Skeletal muscle tissue (tissue), 4 donors: ENCODE data around the gene TMEM114. TPM values are rescaled to one million over a fixed set of nuclear protein-coding genes. Genes with fewer than 3 reads are reported as not detected.

Experiments
- H3K27ac ChIP-seq: one replicate; pipeline ENCODE4 v1.7.0; 2013; ENCODE audit warnings: mild to moderate bottlenecking, low read depth, low read length, inconsistent platforms
- H3K27me3 ChIP-seq, 3 donors: one replicate each; pipeline ENCODE4 v1.7.0; 2013; ENCODE audit warnings: low read length in 3 of 3; ENCODE audit not compliant: control insufficient read depth in 3 of 3, insufficient read depth in 3 of 3
- H3K36me3 ChIP-seq, 3 donors: one replicate each; pipeline ENCODE4 v1.7.0; 2013; ENCODE audit warnings: low read length in 3 of 3; ENCODE audit not compliant: control insufficient read depth in 3 of 3, insufficient read depth in 3 of 3
- H3K4me1 ChIP-seq, 3 donors: one replicate each; pipeline ENCODE4 v1.7.0; 2013; ENCODE audit warnings: low read length in 3 of 3, mild to moderate bottlenecking in 3 of 3; ENCODE audit not compliant: control insufficient read depth in 3 of 3, insufficient read depth in 3 of 3
- H3K4me3 ChIP-seq, 3 donors: one replicate each; pipeline ENCODE4 v1.7.0; 2013; ENCODE audit warnings: low read length in 3 of 3
- H3K9ac ChIP-seq, 3 donors: one replicate each; pipeline ENCODE4 v1.7.0; 2013; ENCODE audit warnings: low read length in 3 of 3, mild to moderate bottlenecking in 3 of 3, moderate library complexity in 2 of 3, low read depth in 1 of 3
- H3K9me3 ChIP-seq, 3 donors: one replicate each; pipeline ENCODE4 v1.7.0; 2013; ENCODE audit warnings: low read length in 3 of 3; ENCODE audit not compliant: control insufficient read depth in 3 of 3
- total RNA-seq: library from RNA; depleted of rRNA; stranded (reverse); fragments of >200 nt; gene quantifications from one replicate; pipeline ENCODE4 v1.2.3, GENCODE V29; 2014
- donor health status: Osteomylitis.

TMEM114 gene
- total RNA-seq, 1 donor from 2014 or later: not detected

- H3K4me1 ChIP-seq: no peaks in the 10 kb centered on the region
- H3K27me3 ChIP-seq: peaks cover 0 to 4% (median 0%) of the 10 kb centered on the region in 3 donors
Measured at GRCh38 chr16:8541868-8542267, 48.4 kb downstream of the TMEM114 start.

GRCh38 chr16:8537691-8538342 lies 52.5 kb downstream of the TMEM114 start:
- no peak overlapping the region for H3K9ac ChIP-seq
- no peaks in the 10 kb centered on the region for H3K9me3 ChIP-seq
- H3K4me1 ChIP-seq: no peaks in the 10 kb centered on the region
- peaks cover 0 to 4% (median 0%) of the 10 kb centered on the region in 3 donors for H3K27me3 ChIP-seq
- H3K36me3 ChIP-seq: no peaks in the 10 kb centered on the region
- H3K27ac ChIP-seq: no peak overlapping the region
- H3K4me3 ChIP-seq: no peak overlapping the region

More at GRCh38 chr16:8541868-8542267, 48.4 kb downstream of the TMEM114 start:
- Histone ChIP-seq H3K36me3 (no peaks in the 10 kb centered on the region), H3K27ac (no peak overlapping the region), H3K4me3 (no peak overlapping the region), H3K9me3 (no peaks in the 10 kb centered on the region), H3K9ac (no peak overlapping the region)

GRCh38 chr16:8533509-8533908 lies 56.8 kb downstream of the TMEM114 start:
- Histone ChIP-seq H3K4me3 (no peak overlapping the region), H3K36me3 (no peaks in the 10 kb centered on the region), H3K27me3 (peaks cover 0 to 4% (median 2%) of the 10 kb centered on the region in 3 donors), H3K4me1 (no peaks in the 10 kb centered on the region), H3K9me3 (no peaks in the 10 kb centered on the region), H3K9ac (no peak overlapping the region), H3K27ac (no peak overlapping the region)

GRCh38 chr16:8530752-8531384 lies 59.4 kb downstream of the TMEM114 start:
- Histone ChIP-seq H3K27ac (no peak overlapping the region), H3K27me3 (peaks cover 0 to 5% (median 4%) of the 10 kb centered on the region in 3 donors), H3K4me1 (no peaks in the 10 kb centered on the region), H3K9me3 (no peaks in the 10 kb centered on the region), H3K36me3 (no peaks in the 10 kb centered on the region), H3K4me3 (no peak overlapping the region), H3K9ac (no peak overlapping the region)

GRCh38 chr16:8528471-8528870 lies 61.8 kb downstream of the TMEM114 start:
- Histone ChIP-seq H3K4me3 (no peak overlapping the region), H3K36me3 (no peaks in the 10 kb centered on the region), H3K4me1 (no peaks in the 10 kb centered on the region), H3K9me3 (no peaks in the 10 kb centered on the region), H3K27ac (no peak overlapping the region), H3K9ac (no peak overlapping the region), H3K27me3 (peaks cover 0 to 5% (median 4%) of the 10 kb centered on the region in 3 donors)

GRCh38 chr16:8523932-8524331 lies 66.4 kb downstream of the TMEM114 start:
- peaks cover 0 to 10% (median 0%) of the 10 kb centered on the region in 3 donors for H3K27me3 ChIP-seq
- H3K9ac ChIP-seq: no peak overlapping the region
- no peak overlapping the region for H3K4me3 ChIP-seq
- no peaks in the 10 kb centered on the region for H3K4me1 ChIP-seq
- no peak overlapping the region for H3K27ac ChIP-seq
- no peaks in the 10 kb centered on the region for H3K9me3 ChIP-seq
- H3K36me3 ChIP-seq: no peaks in the 10 kb centered on the region

- Histone ChIP-seq H3K36me3 (no peaks in the 10 kb centered on the region), H3K4me3 (no peak overlapping the region), H3K9me3 (no peaks in the 10 kb centered on the region), H3K4me1 (no peaks in the 10 kb centered on the region), H3K27me3 (peaks cover 0 to 5% (median 0%) of the 10 kb centered on the region in 3 donors), H3K27ac (no peak overlapping the region), H3K9ac (no peak overlapping the region)
Measured at GRCh38 chr16:8522757-8523156, 67.6 kb downstream of the TMEM114 start.

GRCh38 chr16:8519643-8520042 lies 70.7 kb downstream of the TMEM114 start:
- peaks cover 0 to 4% (median 0%) of the 10 kb centered on the region in 3 donors for H3K9me3 ChIP-seq
- H3K36me3 ChIP-seq: no peaks in the 10 kb centered on the region
- H3K27me3 ChIP-seq: peaks cover 0 to 5% (median 0%) of the 10 kb centered on the region in 3 donors
- no peak overlapping the region for H3K27ac ChIP-seq
- H3K9ac ChIP-seq: no peak overlapping the region
- no peaks in the 10 kb centered on the region for H3K4me1 ChIP-seq
- H3K4me3 ChIP-seq: no peak overlapping the region
